Measurements from ENCODE around the gene SELENOH. TPM values are rescaled to one million over a fixed set of nuclear protein-coding genes. Genes with fewer than 3 reads are reported as not detected.

SELENOH gene
- total and polyA plus RNA-seq, 2 of the 8 experiments (the other 6 are each of a cell fraction or from before 2014, with no cell fraction given) = 243 to 264 TPM

DNA sequence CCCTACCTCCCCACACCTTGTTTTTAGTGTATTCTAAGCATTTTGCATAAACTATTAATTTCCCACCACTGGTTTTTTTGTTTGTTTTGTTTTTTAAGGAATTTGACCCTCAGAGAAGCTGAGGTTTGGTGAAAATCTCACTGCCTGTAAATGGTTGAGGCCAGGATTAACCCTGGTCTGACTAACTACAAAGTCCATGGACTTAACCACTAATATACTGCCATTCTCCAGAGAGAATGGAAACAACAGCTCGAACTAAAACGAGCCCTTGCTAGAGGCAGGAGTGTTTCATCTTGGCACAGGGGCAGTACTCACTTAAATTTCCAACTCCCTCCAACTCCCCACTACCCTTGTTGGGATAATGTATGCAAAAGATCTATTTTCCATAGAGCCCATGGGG is 23.3 kb downstream of the SELENOH start:
- no peak overlapping the region for H4K8ac ChIP-seq (ENCODE audit: extremely low read depth, insufficient read depth, low read length)
- no peak overlapping the region for H2AK5ac ChIP-seq (ENCODE audit: low read depth, low read length)
- no peak overlapping the region for H3K56ac ChIP-seq (replicated peaks; ENCODE audit: insufficient read length, low read depth, low read length)
- H3K23ac ChIP-seq (ENCODE audit: insufficient read length) = no peak overlapping the region
- DNase-seq (ENCODE audit: low read depth in 1 of 2, low spot score in 2 of 2) (no peak), FAIRE-seq (no peak)
- H3K4me3 ChIP-seq (ENCODE audit: extremely low read depth in 1 of 4, insufficient read depth in 2 of 4, low read depth in 3 of 4, low read length in 4 of 4) = peak overlapping the region; percentile 88 to 97 (median 91); a peak in 5 of 8 replicates
- H2BK120ac ChIP-seq (replicated peaks; ENCODE audit: low read depth, low read length) = no peak overlapping the region
- no peak overlapping the region for H4K5ac ChIP-seq (ENCODE audit: insufficient read length, low read depth, low read length)
- H3K14ac ChIP-seq (ENCODE audit: insufficient read length) = no peak overlapping the region
- ChIA-PET CTCF (ENCODE audit: partially characterized antibody) (interaction anchor here (0.6 to 10.0 kb wide), 11 partner anchors 13 to 771 kb away, joined by 3 to 119 read pairs (median 5); partner anchors contain the start of gene BTBD18), POLR2A (ENCODE audit: partially characterized antibody) (interaction anchor here (0.8 to 14.5 kb wide), 6 partner anchors 13 to 35 kb away, joined by 3 to 329 read pairs (median 14); partner anchors contain the start of genes BTBD18 and SELENOH)
- H2BK15ac ChIP-seq (ENCODE audit: low read length) = no peak overlapping the region
- H3K27ac ChIP-seq (ENCODE audit: low read depth, low read length) = no peak overlapping the region
- no peak overlapping the region for H3K18ac ChIP-seq (ENCODE audit: extremely low read depth, low read length)
- peaks cover 4% of the 10 kb centered on the region; the same call in 1 of the 2 replicates for H3K23me2 ChIP-seq (ENCODE audit: low read depth, low read length)
- H4K20me1 ChIP-seq (replicated peaks in 1 of 2; ENCODE audit: control insufficient read depth in 1 of 2, insufficient read depth in 2 of 2, low read length in 2 of 2) = peaks cover 5% of the 10 kb centered on the region in 2 experiments
- no peak overlapping the region for H3K4ac ChIP-seq (replicated peaks; ENCODE audit: insufficient read length, low read depth, low read length)
- 90% methylated on average over 2 of the region's 2 CpGs; no CpG with 5 or more reads in 1 of the 2 experiments for WGBS, 2 experiments (ENCODE audit: extremely low coverage in 1 of 2, insufficient coverage in 1 of 2, insufficient read length in 1 of 2, insufficient replicate concordance in 2 of 2, low coverage in 1 of 2, low lambda C conversion rate in 2 of 2, missing lambda C conversion rate in 1 of 2)
- no peak for TF ChIP-seq SUZ12 (IDR thresholded peaks at IDR 0.05; ENCODE audit: low read length)
- no peak for TF ChIP-seq POLR2AphosphoS5 (IDR thresholded peaks at IDR 0.05; ENCODE audit: low read depth, low read length)
- TF ChIP-seq, protein P1, sequence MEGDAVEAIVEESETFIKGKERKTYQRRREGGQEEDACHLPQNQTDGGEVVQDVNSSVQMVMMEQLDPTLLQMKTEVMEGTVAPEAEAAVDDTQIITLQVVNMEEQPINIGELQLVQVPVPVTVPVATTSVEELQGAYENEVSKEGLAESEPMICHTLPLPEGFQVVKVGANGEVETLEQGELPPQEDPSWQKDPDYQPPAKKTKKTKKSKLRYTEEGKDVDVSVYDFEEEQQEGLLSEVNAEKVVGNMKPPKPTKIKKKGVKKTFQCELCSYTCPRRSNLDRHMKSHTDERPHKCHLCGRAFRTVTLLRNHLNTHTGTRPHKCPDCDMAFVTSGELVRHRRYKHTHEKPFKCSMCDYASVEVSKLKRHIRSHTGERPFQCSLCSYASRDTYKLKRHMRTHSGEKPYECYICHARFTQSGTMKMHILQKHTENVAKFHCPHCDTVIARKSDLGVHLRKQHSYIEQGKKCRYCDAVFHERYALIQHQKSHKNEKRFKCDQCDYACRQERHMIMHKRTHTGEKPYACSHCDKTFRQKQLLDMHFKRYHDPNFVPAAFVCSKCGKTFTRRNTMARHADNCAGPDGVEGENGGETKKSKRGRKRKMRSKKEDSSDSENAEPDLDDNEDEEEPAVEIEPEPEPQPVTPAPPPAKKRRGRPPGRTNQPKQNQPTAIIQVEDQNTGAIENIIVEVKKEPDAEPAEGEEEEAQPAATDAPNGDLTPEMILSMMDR (IDR thresholded peaks at IDR 0.05; ENCODE audit: control extremely low read depth in 1 of 3, insufficient read depth in 1 of 3, low read depth in 1 of 3, low read length in 3 of 3) = no peak
- TF ChIP-seq BCL11A (IDR thresholded peaks at IDR 0.05; ENCODE audit: low read depth in 2 of 2, low read length in 2 of 2) = no peak
- H3K9ac ChIP-seq (replicated peaks in 1 of 4; ENCODE audit: extremely low read depth in 1 of 4, low read depth in 3 of 4, low read length in 3 of 4) = peak overlapping the region in 1 of 4 experiments; percentile 44; a peak in 1 of 7 replicates
- peak overlapping the region; percentile 68 to 78 for H3K4me2 ChIP-seq (ENCODE audit: insufficient read depth in 1 of 2, low read depth in 2 of 2, low read length in 2 of 2)
- no peak overlapping the region for H2BK20ac ChIP-seq (ENCODE audit: low read length)
- H3K36me3 ChIP-seq (ENCODE audit: control insufficient read depth in 2 of 4, insufficient read depth in 4 of 4, low read length in 3 of 4) = no peaks in the 10 kb centered on the region
- no peak overlapping the region for H4K91ac ChIP-seq (replicated peaks; ENCODE audit: insufficient read length, low read length)
- H3K9me3 ChIP-seq (ENCODE audit: insufficient read depth in 2 of 2, low read depth in 1 of 2, low read length in 1 of 2) = no peaks in the 10 kb centered on the region
- H2BK5ac ChIP-seq (ENCODE audit: low read depth, low read length) = no peak overlapping the region
- H3K27me3 ChIP-seq (replicated peaks in 1 of 4; ENCODE audit: control insufficient read depth in 3 of 4, extremely low read depth in 1 of 4, insufficient read depth in 3 of 4, low read length in 3 of 4) = no peaks in the 10 kb centered on the region
- H3K79me2 ChIP-seq (ENCODE audit: control insufficient read depth in 1 of 2, insufficient read depth in 2 of 2, low read length in 2 of 2) = peaks cover 47 to 77% of the 10 kb centered on the region in 2 experiments
- H2AFZ ChIP-seq (ENCODE audit: low read length) = no peak overlapping the region
- H3K4me1 ChIP-seq (replicated peaks in 1 of 4; ENCODE audit: control insufficient read depth in 3 of 4, insufficient read depth in 4 of 4, low read length in 3 of 4) = peaks cover 0 to 10% (median 2%) of the 10 kb centered on the region in 4 experiments; a peak in 1 of 7 replicates
- H2BK12ac ChIP-seq (ENCODE audit: low read depth, low read length) = no peak overlapping the region
- peaks cover 7% of the 10 kb centered on the region; the same call in 1 of the 2 replicates for H3K79me1 ChIP-seq (ENCODE audit: low read depth, low read length)
